Right cardiac atrium (tissue), 5 donors: ENCODE data around the gene TEX9. TPM values are rescaled to one million over a fixed set of nuclear protein-coding genes. Genes with fewer than 3 reads are reported as not detected.
"Not testable (repeated sequence)": the region's sequence is repeated elsewhere in the genome, so short reads cannot be mapped to it uniquely, and the experiment has no call there.

Experiments
- ATAC-seq, 2 donors: fragments of 200-7000 bp; cut with Tn5 transposase; one replicate each; pipeline versions ENCODE4 v1.8.0 to v1.9.1; 2020; ENCODE audit warnings: moderate library complexity in 2 of 2, mild to moderate bottlenecking in 1 of 2
- DNase-seq, 3 donors: peaks; one replicate each; pipeline ENCODE4 v3.0.0-alpha.2; 2020
- H3K27ac ChIP-seq: one replicate; pipeline ENCODE4 v1.5.1; 2013; ENCODE audit warnings: mild to moderate bottlenecking, low read length, control low read depth, moderate library complexity
- H3K27me3 ChIP-seq: one replicate; pipeline ENCODE4 v1.6.1; 2013; ENCODE audit not compliant: control insufficient read depth, insufficient read depth
- H3K4me1 ChIP-seq: one replicate; pipeline ENCODE4 v1.6.1; 2013; ENCODE audit warnings: low read length; ENCODE audit not compliant: control insufficient read depth, insufficient read depth
- H3K4me3 ChIP-seq: one replicate; pipeline ENCODE4 v1.5.1; 2013; ENCODE audit warnings: low read length, control low read depth
- H3K9me3 ChIP-seq: one replicate; pipeline ENCODE4 v1.6.1; 2013; ENCODE audit warnings: low read length; ENCODE audit not compliant: control insufficient read depth
- WGBS: extraction: QIAGEN DNeasy Blood & Tissue Kit; methylation state at CpG from one replicate; pipeline ENCODE4 v1.1.7; 2013; 5-methylcytosine and 5-hydroxymethylcytosine counted together
- intact Hi-C, 4 donors: fragments of 100-400 bp; cut with DNase I; formaldehyde crosslinking; loops; one replicate each; pipeline versions ENCODE4 v1.11.0 to v1.14.0; 2022 to 2023
- polyA plus RNA-seq: library from polyadenylated mRNA; stranded (reverse); fragments of 200-250 nt; gene quantifications from one replicate; pipeline ENCODE4 v1.2.3, GENCODE V29; 2013
- total RNA-seq, 4 donors: library from RNA; stranded (reverse); fragmentation: NEBNext Ultra II Directional; extraction: Animal tissue kit (Norgen Biotek cat#: 25700); gene quantifications; one replicate each; pipeline ENCODE4 v1.2.1, GENCODE V29; 2021
- donor health status: healthy with polysubstance abuse.
- donor health status: DM: no; HTN: yes; CAD: no.
- donor health status: DM: no; HTN: no; CAD: no.
- donor health status: DM: no; HTN: yes; CAD: no; lungs with severe emphysema.
- donor health status: DM: yes; HTN: yes; CAD: no.

TEX9 gene
- total and polyA plus RNA-seq, 5 donors: 0.27 to 1.6 (median 1.4) TPM

GRCh38 chr15:56366211-56366610 lies 985 bp downstream of the TEX9 start:
- H3K27me3 ChIP-seq: no peaks in the 10 kb centered on the region
- DNase-seq (no peak), ATAC-seq (no peak)
- H3K9me3 ChIP-seq: no peaks in the 10 kb centered on the region
- intact Hi-C loops: no loop called here
- no peak overlapping the region for H3K27ac ChIP-seq
- peak overlapping the region; percentile 73 for H3K4me3 ChIP-seq
- H3K4me1 ChIP-seq: no peaks in the 10 kb centered on the region
- WGBS: 21% methylated on average over 2 of the region's 2 CpGs

DNA sequence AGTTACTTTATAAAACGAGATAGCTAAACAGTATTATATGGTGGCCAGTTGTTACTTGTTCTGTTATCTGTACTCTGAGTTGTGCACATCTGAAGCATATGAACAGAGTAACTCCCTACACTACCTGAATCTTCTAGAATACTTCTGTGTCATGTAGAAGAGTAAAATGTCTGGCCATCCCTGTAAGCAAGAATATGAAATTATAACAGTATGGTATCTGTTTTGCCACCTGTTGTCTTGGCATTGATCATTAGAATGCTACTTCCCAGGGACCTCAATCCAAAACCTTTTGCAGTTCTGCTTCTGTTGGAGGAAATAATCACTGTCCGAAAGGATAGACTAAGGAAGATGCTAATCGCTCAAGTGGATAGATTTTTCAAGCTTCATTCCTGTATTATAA lies 1.9 kb downstream of the TEX9 start:
- ATAC-seq (no peak), DNase-seq (no peak)
- Histone ChIP-seq H3K4me1 (no peaks in the 10 kb centered on the region), H3K9me3 (no peaks in the 10 kb centered on the region), H3K27me3 (no peaks in the 10 kb centered on the region), H3K27ac (no peak overlapping the region), H3K4me3 (no peak overlapping the region)
- intact Hi-C loops: no loop called here
- WGBS: 91% methylated on average over 3 of the region's 3 CpGs

- intact Hi-C loops: no loop called here
- H3K4me3 ChIP-seq: no peak overlapping the region
- no peak overlapping the region for H3K27ac ChIP-seq
- DNase-seq (no peak), ATAC-seq (no peak)
- H3K27me3 ChIP-seq: no peaks in the 10 kb centered on the region
- H3K9me3 ChIP-seq: no peaks in the 10 kb centered on the region
- WGBS: 84% methylated on average over 4 of the region's 4 CpGs
- no peaks in the 10 kb centered on the region for H3K4me1 ChIP-seq
Observed at GRCh38 chr15:56369234-56369633, 4.0 kb downstream of the TEX9 start.

- ATAC-seq (no peak), DNase-seq (no peak)
- no peaks in the 10 kb centered on the region for H3K4me1 ChIP-seq
- intact Hi-C loops: no loop called here
- no peaks in the 10 kb centered on the region for H3K9me3 ChIP-seq
- WGBS: 73% methylated on average over 2 of the region's 2 CpGs
- H3K4me3 ChIP-seq: no peak overlapping the region
- no peak overlapping the region for H3K27ac ChIP-seq
- H3K27me3 ChIP-seq: no peaks in the 10 kb centered on the region
Observed at GRCh38 chr15:56371495-56372147, 6.4 kb downstream of the TEX9 start.

DNA sequence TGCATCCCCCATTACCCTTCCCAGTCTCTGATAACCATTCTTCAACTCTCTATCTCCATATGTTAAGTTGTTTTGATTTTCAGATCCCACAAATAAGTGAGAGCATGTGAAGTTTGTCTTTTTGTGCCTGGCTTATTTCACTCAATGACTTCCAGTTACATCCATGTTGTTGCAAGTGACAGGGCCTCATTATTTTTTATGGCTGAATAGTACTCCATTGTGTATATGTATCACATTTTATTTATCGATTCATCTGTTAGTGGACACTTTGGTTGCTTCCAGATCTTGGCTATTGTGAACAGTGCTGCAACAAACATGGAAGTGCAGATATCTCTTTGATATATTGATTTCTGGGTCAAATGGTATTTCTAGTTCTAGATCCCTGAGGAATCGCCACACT lies 9.5 kb downstream of the TEX9 start:
- H3K4me1 ChIP-seq, ATAC-seq, H3K27ac ChIP-seq, intact Hi-C loops, H3K9me3 ChIP-seq, DNase-seq, H3K27me3 ChIP-seq, H3K4me3 ChIP-seq: not testable (repeated sequence)
- 94% methylated on average over 2 of the region's 2 CpGs for WGBS

DNA sequence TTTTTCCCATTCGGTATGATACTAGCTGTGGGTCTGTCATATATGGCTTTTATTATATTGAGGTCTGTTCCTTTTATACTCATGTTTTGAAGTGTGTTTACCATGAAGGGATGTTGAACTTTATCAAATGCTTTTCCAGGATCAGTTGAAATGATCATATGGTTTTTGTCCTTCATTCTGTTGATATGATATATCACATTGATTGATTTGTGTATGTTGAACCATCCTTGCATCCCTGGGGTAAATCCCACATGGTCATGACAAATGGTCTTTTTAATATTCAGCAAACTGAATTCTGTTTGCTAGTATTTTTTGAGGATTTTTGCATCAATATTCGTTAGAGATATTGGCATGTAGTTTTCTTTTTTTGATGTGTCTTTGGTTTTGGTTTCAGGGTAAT lies 12.6 kb downstream of the TEX9 start:
- WGBS: 94% methylated on average over 2 of the region's 2 CpGs
- DNase-seq, ATAC-seq, H3K27me3 ChIP-seq, H3K27ac ChIP-seq, H3K4me3 ChIP-seq, H3K9me3 ChIP-seq, intact Hi-C loops, H3K4me1 ChIP-seq: not testable (repeated sequence)

DNA sequence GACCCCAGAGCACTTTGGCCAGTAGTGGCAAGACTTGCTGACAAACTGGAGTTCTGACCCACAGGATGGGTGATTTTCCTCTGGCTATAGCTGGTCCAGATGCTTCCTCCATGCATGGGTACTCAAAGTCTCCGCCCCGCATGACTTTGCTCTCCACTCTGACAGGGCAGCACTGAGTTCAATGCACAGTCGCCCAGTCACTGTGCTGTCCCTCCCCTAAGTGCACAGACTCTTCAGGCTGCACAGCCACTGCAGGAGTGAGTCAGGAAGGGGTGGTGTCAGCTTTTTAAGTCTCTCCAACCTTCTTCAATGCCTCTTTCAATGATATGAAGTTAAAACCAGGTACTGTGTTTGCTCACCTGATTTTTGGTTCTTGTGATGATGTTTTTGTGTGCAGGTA lies 17.8 kb downstream of the TEX9 start:
- peaks cover 2% of the 10 kb centered on the region for H3K9me3 ChIP-seq
- H3K27me3 ChIP-seq: no peaks in the 10 kb centered on the region
- intact Hi-C loops: no loop called here
- no peak overlapping the region for H3K27ac ChIP-seq
- ATAC-seq: no peak
- H3K4me1 ChIP-seq: no peaks in the 10 kb centered on the region
- no peak for DNase-seq
- H3K4me3 ChIP-seq: no peak overlapping the region
- WGBS: 95% methylated on average over 3 of the region's 3 CpGs

DNA sequence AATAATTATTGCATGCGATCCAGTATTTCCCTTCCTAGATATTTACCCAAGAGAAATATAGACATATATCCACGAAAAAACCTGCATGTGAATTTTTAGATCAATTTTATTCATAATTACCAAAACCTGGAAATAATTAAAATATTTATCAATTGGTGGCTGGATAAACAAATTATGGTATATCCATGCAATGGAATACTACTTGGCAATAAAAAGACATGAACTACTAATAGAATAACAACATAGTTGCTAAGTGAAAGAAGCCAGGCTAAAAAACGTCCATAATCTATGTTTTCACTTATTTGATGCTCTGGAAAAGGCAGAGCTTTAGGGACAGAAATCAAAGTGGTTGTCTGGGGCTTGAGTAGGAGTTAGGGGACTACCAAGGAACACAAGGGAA lies 20.7 kb downstream of the TEX9 start:
- ATAC-seq (no peak), DNase-seq (no peak)
- intact Hi-C loops: no loop called here
- H3K4me3 ChIP-seq: no peak overlapping the region
- WGBS: 88% methylated on average over 3 of the region's 3 CpGs
- H3K27me3 ChIP-seq: no peaks in the 10 kb centered on the region
- H3K27ac ChIP-seq: no peak overlapping the region
- H3K4me1 ChIP-seq: no peaks in the 10 kb centered on the region
- no peaks in the 10 kb centered on the region for H3K9me3 ChIP-seq

GRCh38 chr15:56390739-56391267 lies 25.6 kb downstream of the TEX9 start:
- H3K27ac ChIP-seq: no peak overlapping the region
- no peak overlapping the region for H3K4me3 ChIP-seq
- WGBS: 96% methylated on average over 2 of the region's 2 CpGs
- no peaks in the 10 kb centered on the region for H3K4me1 ChIP-seq
- ATAC-seq (no peak), DNase-seq (no peak)
- intact Hi-C loops: no loop called here
- H3K27me3 ChIP-seq: no peaks in the 10 kb centered on the region
- no peaks in the 10 kb centered on the region for H3K9me3 ChIP-seq

DNA sequence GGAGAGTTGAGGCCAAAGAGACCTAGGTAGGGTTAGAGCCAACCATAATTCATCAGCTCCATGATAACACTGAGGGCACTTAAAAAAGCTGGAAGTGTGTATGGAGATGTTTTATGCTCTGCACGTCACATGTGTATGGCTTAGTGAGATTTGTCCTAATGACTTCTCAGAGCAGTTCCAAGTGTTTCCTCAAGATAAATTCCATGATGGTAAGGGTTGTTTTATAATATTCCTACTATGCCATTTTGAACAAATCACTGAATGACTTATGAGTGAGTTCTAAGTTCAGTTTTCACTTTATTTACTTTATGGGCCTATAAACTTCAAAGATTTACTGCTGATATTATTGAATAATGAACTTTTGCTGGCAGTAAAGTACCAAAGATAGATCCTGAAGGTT lies 28.1 kb downstream of the TEX9 start:
- DNase-seq: no peak
- ATAC-seq: no peak
- H3K9me3 ChIP-seq: no peaks in the 10 kb centered on the region
- WGBS: 95% methylated on average over 1 of the region's 1 CpG
- no peaks in the 10 kb centered on the region for H3K4me1 ChIP-seq
- no peaks in the 10 kb centered on the region for H3K27me3 ChIP-seq
- H3K27ac ChIP-seq: no peak overlapping the region
- H3K4me3 ChIP-seq: no peak overlapping the region
- intact Hi-C loops: no loop called here

- 92% methylated on average over 1 of the region's 1 CpG for WGBS
- H3K4me1 ChIP-seq: no peaks in the 10 kb centered on the region
- intact Hi-C loops: no loop called here
- no peak overlapping the region for H3K27ac ChIP-seq
- H3K4me3 ChIP-seq: no peak overlapping the region
- DNase-seq (no peak), ATAC-seq (no peak)
- H3K9me3 ChIP-seq: no peaks in the 10 kb centered on the region
- H3K27me3 ChIP-seq: no peaks in the 10 kb centered on the region
Observed at GRCh38 chr15:56394909-56395308, 29.7 kb downstream of the TEX9 start.

GRCh38 chr15:56397325-56397724 lies 32.1 kb downstream of the TEX9 start:
- H3K27ac ChIP-seq, H3K9me3 ChIP-seq, intact Hi-C loops, ATAC-seq, H3K27me3 ChIP-seq, DNase-seq, H3K4me3 ChIP-seq, H3K4me1 ChIP-seq: not testable (repeated sequence)
- 98% methylated on average over 3 of the region's 3 CpGs for whole genome bisulfite sequencing
